HCT116 (cell line): Measurements from ENCODE around the gene OR2M5.

Experiments
- EZH2 ChIP-seq: fragments of 200-600 bp; sonication (generic); IDR thresholded peaks from 2 replicates; pipeline ENCODE4 v1.6.1; 2017; ENCODE audit warnings: antibody characterized with exemption, mixed run types
- EZH2phosphoT487 ChIP-seq: fragments of 200-600 bp; IDR thresholded peaks from 2 replicates; pipeline ENCODE4 v1.6.1; 2018; ENCODE audit warnings: antibody characterized with exemption, borderline replicate concordance
- POLR2A ChIP-seq: IDR thresholded peaks from 2 replicates; pipeline ENCODE4 v1.7.0; 2011; ENCODE audit warnings: borderline replicate concordance; ENCODE audit not compliant: insufficient read depth, insufficient read length; ENCODE audit errors: extremely low read depth
- POLR2AphosphoS5 ChIP-seq: IDR thresholded peaks from 2 replicates; pipeline ENCODE4 v1.6.1; 2011; ENCODE audit warnings: mild to moderate bottlenecking, low read depth, low read length, moderate library complexity
- RAD21 ChIP-seq: IDR thresholded peaks from 2 replicates; pipeline ENCODE4 v1.6.1; 2012; ENCODE audit warnings: low read depth, mild to moderate bottlenecking
- SP1 ChIP-seq: IDR thresholded peaks from 2 replicates; pipeline ENCODE4 v1.6.1; 2012; ENCODE audit warnings: low read depth
- YY1 ChIP-seq: IDR thresholded peaks from 2 replicates; pipeline ENCODE4 v1.6.1; 2011; ENCODE audit warnings: low read length, low read depth, moderate library complexity, mild to moderate bottlenecking; ENCODE audit not compliant: insufficient replicate concordance; ENCODE audit errors: extremely low read depth
- TF ChIP-seq, protein P1 (sequence below), 3 experiments: fragments of 200-600 bp in 1 of 3; sonication (generic) in 1 of 3; IDR thresholded peaks in 2 of 3; conservative IDR thresholded peaks in 1 of 3; 2 replicates each; pipeline ENCODE4 v1.5.1; 2012 to 2017; ENCODE audit warnings: low read depth in 2 of 3, low read length in 2 of 3, antibody characterized with exemption in 1 of 3, borderline replicate concordance in 1 of 3, control low read depth in 1 of 3, mild to moderate bottlenecking in 1 of 3, mixed read lengths in 1 of 3, mixed run types in 1 of 3, moderate library complexity in 1 of 3; ENCODE audit not compliant: insufficient read depth in 1 of 3

GRCh38 chr1:248143311-248143710 is 1.6 kb upstream of the OR2M5 start:
- TF ChIP-seq, protein P1, sequence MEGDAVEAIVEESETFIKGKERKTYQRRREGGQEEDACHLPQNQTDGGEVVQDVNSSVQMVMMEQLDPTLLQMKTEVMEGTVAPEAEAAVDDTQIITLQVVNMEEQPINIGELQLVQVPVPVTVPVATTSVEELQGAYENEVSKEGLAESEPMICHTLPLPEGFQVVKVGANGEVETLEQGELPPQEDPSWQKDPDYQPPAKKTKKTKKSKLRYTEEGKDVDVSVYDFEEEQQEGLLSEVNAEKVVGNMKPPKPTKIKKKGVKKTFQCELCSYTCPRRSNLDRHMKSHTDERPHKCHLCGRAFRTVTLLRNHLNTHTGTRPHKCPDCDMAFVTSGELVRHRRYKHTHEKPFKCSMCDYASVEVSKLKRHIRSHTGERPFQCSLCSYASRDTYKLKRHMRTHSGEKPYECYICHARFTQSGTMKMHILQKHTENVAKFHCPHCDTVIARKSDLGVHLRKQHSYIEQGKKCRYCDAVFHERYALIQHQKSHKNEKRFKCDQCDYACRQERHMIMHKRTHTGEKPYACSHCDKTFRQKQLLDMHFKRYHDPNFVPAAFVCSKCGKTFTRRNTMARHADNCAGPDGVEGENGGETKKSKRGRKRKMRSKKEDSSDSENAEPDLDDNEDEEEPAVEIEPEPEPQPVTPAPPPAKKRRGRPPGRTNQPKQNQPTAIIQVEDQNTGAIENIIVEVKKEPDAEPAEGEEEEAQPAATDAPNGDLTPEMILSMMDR (IDR thresholded peaks at IDR 0.05 in 2 of 3, conservative IDR thresholded peaks at IDR 0.05 in 1 of 3; ENCODE audit: borderline replicate concordance in 1 of 3, insufficient read depth in 1 of 3, low read depth in 2 of 3, low read length in 2 of 3) = no peak
- TF ChIP-seq YY1 (no peak), POLR2A (no peak), RAD21 (no peak), EZH2phosphoT487 (no peak), POLR2AphosphoS5 (no peak), EZH2 (no peak), SP1 (no peak)
